HTR-8/SVneo (cell line): ENCODE data around the gene TRIM15.
"Not testable (repeated sequence)": the region's sequence is repeated elsewhere in the genome, so short reads cannot be mapped to it uniquely, and the experiment has no call there.

ENCODE experiments used
- DNase-seq: peaks from one replicate; pipeline ENCODE4 v3.0.0; 2011; ENCODE audit warnings: low spot score, mixed read lengths; ENCODE audit not compliant: insufficient read length
- FAIRE-seq: peaks from 2 replicates; lab custom pipeline; 2011; peaks lifted over from hg19 to GRCh38; lab: Jason Lieb, UNC

TRIM15 gene

GRCh38 chr6:30221395-30221794, 58.0 kb downstream of the TRIM15 start:
- not testable (repeated sequence) for FAIRE-seq, DNase-seq

- not testable (repeated sequence) for DNase-seq, FAIRE-seq
These were observed 58.6 kb downstream of the TRIM15 start for GRCh38 chr6:30221956-30222355.
